SK-N-SH (cell line): Measurements from ENCODE around the gene SLC7A8. TPM values are rescaled to one million over a fixed set of nuclear protein-coding genes. Genes with fewer than 3 reads are reported as not detected.

Experiments used
- CTCF ChIA-PET: fragments of 300-600, 350-600 bp; formaldehyde crosslinking; extraction: SDS; loops from one replicate; lab custom pipeline; 2021; lab: Yijun Ruan, JAX
- POLR2A ChIA-PET: fragments of 350-600 bp; sonication (Branson Sonifier 250); formaldehyde crosslinking; extraction: SDS; loops from one replicate; lab custom pipeline; 2020; ENCODE audit warnings: antibody characterized with exemption, inconsistent platforms; lab: Yijun Ruan, JAX
- DNase-seq: peaks from one replicate; pipeline ENCODE4 v3.0.0; 2012
- H2AFZ ChIP-seq: fragments of 200-600 bp; sonication (generic); 2 replicates; pipeline ENCODE4 v1.8.1; 2016; ENCODE audit warnings: antibody characterized with exemption, mild to moderate bottlenecking, low read depth
- H3F3A ChIP-seq: fragments of 200-600 bp; sonication (generic); replicated peaks from 2 replicates; pipeline ENCODE3; 2016; ENCODE audit warnings: antibody characterized with exemption, mild to moderate bottlenecking; ENCODE audit not compliant: insufficient read depth
- H3K27ac ChIP-seq, 2 experiments: fragments of 200-500 bp in 1 of 2; fragments of 200-600 bp in 1 of 2; sonication (Bioruptor generic) in 1 of 2; sonication (generic), shearing (Covaris generic) in 1 of 2; 2 replicates each; pipeline versions ENCODE4 v1.5.1 to v1.6.1; 2014 to 2016; ENCODE audit warnings: low read depth in 2 of 2, inconsistent platforms in 1 of 2, low read length in 1 of 2, mild to moderate bottlenecking in 1 of 2, mixed read lengths in 1 of 2
- H3K27me3 ChIP-seq: fragments of 200-600 bp; sonication (generic), shearing (Covaris generic); 2 replicates; pipeline ENCODE4 v1.6.1; 2016; ENCODE audit warnings: mixed run types; ENCODE audit not compliant: insufficient read depth
- H3K36me3 ChIP-seq, 2 experiments: fragments of 200-500 bp in 1 of 2; fragments of 200-600 bp in 1 of 2; sonication (Bioruptor generic) in 1 of 2; sonication (generic) in 1 of 2; replicated peaks in 1 of 2; 2 replicates each; pipeline versions ENCODE3 to v1.5.1; 2014 to 2016; ENCODE audit warnings: low read length in 1 of 2, mild to moderate bottlenecking in 1 of 2; ENCODE audit not compliant: insufficient read depth in 2 of 2, control insufficient read depth in 1 of 2
- H3K4me1 ChIP-seq, 2 experiments: fragments of 200-500 bp in 1 of 2; fragments of 200-600 bp in 1 of 2; sonication (Bioruptor generic) in 1 of 2; sonication (generic), shearing (Covaris generic) in 1 of 2; 2 replicates each; pipeline versions ENCODE4 v1.5.1 to v1.6.1; 2014 to 2016; ENCODE audit warnings: low read depth in 1 of 2, low read length in 1 of 2, mixed run types in 1 of 2; ENCODE audit not compliant: insufficient read depth in 2 of 2, control insufficient read depth in 1 of 2
- H3K4me2 ChIP-seq: fragments of 200-600 bp; sonication (generic), shearing (Covaris generic); 2 replicates; pipeline ENCODE4 v1.6.1; 2017; ENCODE audit warnings: mixed run types
- H3K4me3 ChIP-seq, 2 experiments: fragments of 200-500 bp in 1 of 2; fragments of 200-600 bp in 1 of 2; sonication (Bioruptor generic) in 1 of 2; sonication (generic), shearing (Covaris generic) in 1 of 2; 2 replicates each; pipeline versions ENCODE4 v1.5.1 to v1.8.1; 2014 to 2016; ENCODE audit warnings: low read depth in 2 of 2, inconsistent platforms in 1 of 2, low read length in 1 of 2, mild to moderate bottlenecking in 1 of 2, mixed read lengths in 1 of 2, moderate library complexity in 1 of 2
- H3K79me2 ChIP-seq: fragments of 200-600 bp; sonication (generic); 2 replicates; pipeline ENCODE4 v1.8.1; 2017; ENCODE audit warnings: mild to moderate bottlenecking; ENCODE audit not compliant: insufficient read depth
- H3K9ac ChIP-seq: fragments of 200-600 bp; sonication (generic); 2 replicates; pipeline ENCODE4 v1.6.1; 2017; ENCODE audit warnings: mixed run types
- H3K9me2 ChIP-seq: fragments of 200-600 bp; sonication (generic); 2 replicates; pipeline ENCODE4 v1.6.1; 2017; ENCODE audit warnings: mixed run types
- H3K9me3 ChIP-seq: fragments of 200-600 bp; sonication (generic); 2 replicates; pipeline ENCODE4 v1.6.1; 2017; ENCODE audit warnings: mixed run types, mild to moderate bottlenecking, moderate library complexity
- H4K20me1 ChIP-seq: fragments of 200-600 bp; sonication (generic); 2 replicates; pipeline ENCODE4 v1.6.1; 2017; ENCODE audit warnings: mild to moderate bottlenecking, mixed run types; ENCODE audit not compliant: insufficient read depth
- CHD2 ChIP-seq: fragments of 150-350 bp; IDR thresholded peaks from 2 replicates; pipeline ENCODE4 v1.6.1; 2018; ENCODE audit warnings: low read length; ENCODE audit not compliant: partially characterized antibody
- CTCF ChIP-seq: fragments of 200-600 bp; sonication (generic); IDR thresholded peaks from 2 replicates; pipeline ENCODE4 v1.6.1; 2017; ENCODE audit warnings: antibody characterized with exemption, mild to moderate bottlenecking, moderate library complexity
- ELF1 ChIP-seq: IDR thresholded peaks from 2 replicates; pipeline ENCODE4 v1.4.0; 2012
- FOSL2 ChIP-seq: IDR thresholded peaks from 2 replicates; pipeline ENCODE4 v1.4.0; 2012; ENCODE audit warnings: low read depth, mild to moderate bottlenecking, moderate library complexity, borderline replicate concordance
- GABPA ChIP-seq: IDR thresholded peaks from 2 replicates; pipeline ENCODE4 v1.4.0; 2012; ENCODE audit warnings: low read depth, mild to moderate bottlenecking
- IRF3 ChIP-seq: fragments of 150-350 bp; IDR thresholded peaks from 2 replicates; pipeline ENCODE4 v1.6.1; 2016; ENCODE audit warnings: mild to moderate bottlenecking, low read depth, low read length
- JUND ChIP-seq: IDR thresholded peaks from 2 replicates; pipeline ENCODE4 v1.4.0; 2012
- MAX ChIP-seq: IDR thresholded peaks from 2 replicates; pipeline ENCODE4 v1.4.0; 2012; ENCODE audit warnings: low read depth
- MEF2A ChIP-seq: IDR thresholded peaks from 2 replicates; pipeline ENCODE4 v1.4.0; 2012; ENCODE audit warnings: low read depth, borderline replicate concordance
- NFIC ChIP-seq: IDR thresholded peaks from 2 replicates; pipeline ENCODE4 v1.4.0; 2012; ENCODE audit warnings: borderline replicate concordance
- NRF1 ChIP-seq: IDR thresholded peaks from 2 replicates; pipeline ENCODE4 v1.6.1; 2012; ENCODE audit warnings: low read depth, mild to moderate bottlenecking, low read length
- REST ChIP-seq: IDR thresholded peaks from 2 replicates; pipeline ENCODE4 v1.6.1; 2012; ENCODE audit warnings: mild to moderate bottlenecking, low read depth, low read length, moderate library complexity
- RXRA ChIP-seq: IDR thresholded peaks from 2 replicates; pipeline ENCODE4 v1.4.0; 2012; ENCODE audit warnings: low read depth, mild to moderate bottlenecking, borderline replicate concordance
- SIN3A ChIP-seq: IDR thresholded peaks from 2 replicates; pipeline ENCODE4 v1.6.1; 2012; ENCODE audit warnings: low read depth, mild to moderate bottlenecking, low read length, moderate library complexity, borderline replicate concordance
- SMC3 ChIP-seq: IDR thresholded peaks from 2 replicates; pipeline ENCODE4 v1.6.1; 2012; ENCODE audit warnings: low read depth, low read length, improper control_type of control experiment
- ZBTB33 ChIP-seq: IDR thresholded peaks from 2 replicates; pipeline ENCODE4 v1.4.0; 2012; ENCODE audit warnings: low read depth, borderline replicate concordance
- WGBS: methylation state at CpG from one replicate; pipeline ENCODE4 v1.1.6; 2017; ENCODE audit warnings: low lambda C conversion rate; 5-methylcytosine and 5-hydroxymethylcytosine counted together
- polyA plus RNA-seq, 3 experiments: library from polyadenylated mRNA; depleted of rRNA; stranded (reverse); fragments of >200 nt; gene quantifications; 2 replicates each; pipeline ENCODE4 v1.2.3, GENCODE V29; 2012

Gene SLC7A8
- polyA plus RNA-seq, 1 of the 3 experiments (the other 2 are of a cell fraction): 1.4 TPM

GRCh38 chr14:23103581-23103980, 79.9 kb downstream of the SLC7A8 start (continued):
- no peak for TF ChIP-seq NRF1

GRCh38 chr14:23102801-23103200, 80.7 kb downstream of the SLC7A8 start:
- H3K36me3 ChIP-seq: peaks cover 10 to 14% of the 10 kb centered on the region in 2 experiments
- no peak overlapping the region for H3K4me2 ChIP-seq
- H3K9me3 ChIP-seq: no peaks in the 10 kb centered on the region
- no peak for TF ChIP-seq RXRA
- no peak for TF ChIP-seq NFIC
- TF ChIP-seq SIN3A: no peak
- TF ChIP-seq ZBTB33: no peak
- TF ChIP-seq MAX: no peak
- TF ChIP-seq IRF3: no peak
- no peak for TF ChIP-seq CHD2
- no peak for TF ChIP-seq FOSL2
- no peak for TF ChIP-seq MEF2A
- TF ChIP-seq GABPA: no peak
- H3K27ac ChIP-seq: no peak overlapping the region
- no peaks in the 10 kb centered on the region for H3F3A ChIP-seq
- H4K20me1 ChIP-seq: peaks cover 19% of the 10 kb centered on the region; the same call in 1 of the 2 replicates
- CTCF ChIA-PET: interaction anchor here (1.2 to 2.4 kb wide), 2 partner anchors 18 to 26 kb away, joined by 3 to 19 read pairs; no protein-coding TSS in a partner anchor
- no peaks in the 10 kb centered on the region; a peak in 1 of 4 replicates for H3K4me1 ChIP-seq
- peaks cover 14% of the 10 kb centered on the region for H3K79me2 ChIP-seq
- H2AFZ ChIP-seq: no peak overlapping the region
- H3K9me2 ChIP-seq: no peaks in the 10 kb centered on the region
- POLR2A ChIA-PET: no interaction called here
- no peak overlapping the region for H3K4me3 ChIP-seq
- DNase-seq: no peak
- WGBS: 58% methylated on average over 2 of the region's 2 CpGs
- no peaks in the 10 kb centered on the region for H3K27me3 ChIP-seq
- H3K9ac ChIP-seq: no peak overlapping the region

GRCh38 chr14:23101986-23102625, 81.4 kb downstream of the SLC7A8 start:
- 79% methylated on average over 9 of the region's 10 CpGs for WGBS
- Histone ChIP-seq H3F3A (no peaks in the 10 kb centered on the region), H3K36me3 (peaks cover 14 to 21% of the 10 kb centered on the region in 2 experiments), H3K9me2 (no peaks in the 10 kb centered on the region), H3K9me3 (no peaks in the 10 kb centered on the region), H3K9ac (no peak overlapping the region), H3K4me3 (no peak overlapping the region), H2AFZ (no peak overlapping the region), H3K27me3 (no peaks in the 10 kb centered on the region), H3K79me2 (peaks cover 21% of the 10 kb centered on the region), H3K4me2 (no peak overlapping the region), H4K20me1 (peaks cover 26% of the 10 kb centered on the region; the same call in 1 of the 2 replicates), H3K27ac (no peak overlapping the region), H3K4me1 (peaks cover 0 to 6% of the 10 kb centered on the region in 2 experiments; a peak in 2 of 4 replicates)
- CTCF ChIA-PET: interaction anchor here (0.9 to 2.4 kb wide), 3 partner anchors 19 to 33 kb away, joined by 3 to 19 read pairs (median 3); no protein-coding TSS in a partner anchor
- no peak for DNase-seq
- POLR2A ChIA-PET: no interaction called here
- no peak for TF ChIP-seq SMC3
- no peak for TF ChIP-seq MAX
- no peak for TF ChIP-seq CTCF
- no peak for TF ChIP-seq JUND
- TF ChIP-seq ELF1: no peak
- no peak for TF ChIP-seq REST
